ENCODE data around the gene TSFM.

DNA sequence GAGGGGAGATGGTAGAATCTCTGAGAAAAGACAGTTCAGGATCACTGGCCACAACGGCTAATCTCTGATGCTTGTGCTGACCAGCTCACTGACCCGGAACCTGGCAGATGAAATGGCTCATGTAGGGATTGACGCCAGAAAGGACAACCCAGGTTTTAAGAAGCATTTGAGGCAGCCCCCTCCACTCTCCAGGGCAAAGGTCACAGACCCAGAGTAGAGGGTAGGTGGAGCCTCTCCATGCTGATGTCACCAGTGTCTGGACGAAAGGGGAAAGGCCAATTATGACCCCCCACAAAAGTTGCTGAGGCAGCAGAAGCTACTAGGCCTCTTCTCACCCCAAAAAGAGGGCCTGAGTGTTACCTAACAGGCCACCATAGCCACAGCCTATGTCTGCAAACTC lies 11.9 kb upstream of the TSFM start:
- TF ChIP-seq, protein P1, sequence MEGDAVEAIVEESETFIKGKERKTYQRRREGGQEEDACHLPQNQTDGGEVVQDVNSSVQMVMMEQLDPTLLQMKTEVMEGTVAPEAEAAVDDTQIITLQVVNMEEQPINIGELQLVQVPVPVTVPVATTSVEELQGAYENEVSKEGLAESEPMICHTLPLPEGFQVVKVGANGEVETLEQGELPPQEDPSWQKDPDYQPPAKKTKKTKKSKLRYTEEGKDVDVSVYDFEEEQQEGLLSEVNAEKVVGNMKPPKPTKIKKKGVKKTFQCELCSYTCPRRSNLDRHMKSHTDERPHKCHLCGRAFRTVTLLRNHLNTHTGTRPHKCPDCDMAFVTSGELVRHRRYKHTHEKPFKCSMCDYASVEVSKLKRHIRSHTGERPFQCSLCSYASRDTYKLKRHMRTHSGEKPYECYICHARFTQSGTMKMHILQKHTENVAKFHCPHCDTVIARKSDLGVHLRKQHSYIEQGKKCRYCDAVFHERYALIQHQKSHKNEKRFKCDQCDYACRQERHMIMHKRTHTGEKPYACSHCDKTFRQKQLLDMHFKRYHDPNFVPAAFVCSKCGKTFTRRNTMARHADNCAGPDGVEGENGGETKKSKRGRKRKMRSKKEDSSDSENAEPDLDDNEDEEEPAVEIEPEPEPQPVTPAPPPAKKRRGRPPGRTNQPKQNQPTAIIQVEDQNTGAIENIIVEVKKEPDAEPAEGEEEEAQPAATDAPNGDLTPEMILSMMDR (IDR thresholded peaks at IDR 0.05 in 2 of 3, conservative IDR thresholded peaks at IDR 0.05 in 1 of 3; ENCODE audit: borderline replicate concordance in 1 of 3, insufficient read depth in 1 of 3, low read depth in 2 of 3, low read length in 2 of 3) = no peak
- TF ChIP-seq POLR2A (IDR thresholded peaks at IDR 0.05; ENCODE audit: borderline replicate concordance, extremely low read depth, insufficient read depth, insufficient read length) (no peak), SRF (IDR thresholded peaks at IDR 0.05; ENCODE audit: low read depth) (no peak), EZH2 (IDR thresholded peaks at IDR 0.05) (no peak), YY1 (IDR thresholded peaks at IDR 0.05; ENCODE audit: extremely low read depth, insufficient replicate concordance, low read depth, low read length) (no peak), POLR2AphosphoS5 (IDR thresholded peaks at IDR 0.05; ENCODE audit: low read depth, low read length) (no peak), CEBPB (IDR thresholded peaks at IDR 0.05; ENCODE audit: low read depth) (no peak), EZH2phosphoT487 (IDR thresholded peaks at IDR 0.05; ENCODE audit: borderline replicate concordance) (no peak)
- TF ChIP-seq, protein P2, sequence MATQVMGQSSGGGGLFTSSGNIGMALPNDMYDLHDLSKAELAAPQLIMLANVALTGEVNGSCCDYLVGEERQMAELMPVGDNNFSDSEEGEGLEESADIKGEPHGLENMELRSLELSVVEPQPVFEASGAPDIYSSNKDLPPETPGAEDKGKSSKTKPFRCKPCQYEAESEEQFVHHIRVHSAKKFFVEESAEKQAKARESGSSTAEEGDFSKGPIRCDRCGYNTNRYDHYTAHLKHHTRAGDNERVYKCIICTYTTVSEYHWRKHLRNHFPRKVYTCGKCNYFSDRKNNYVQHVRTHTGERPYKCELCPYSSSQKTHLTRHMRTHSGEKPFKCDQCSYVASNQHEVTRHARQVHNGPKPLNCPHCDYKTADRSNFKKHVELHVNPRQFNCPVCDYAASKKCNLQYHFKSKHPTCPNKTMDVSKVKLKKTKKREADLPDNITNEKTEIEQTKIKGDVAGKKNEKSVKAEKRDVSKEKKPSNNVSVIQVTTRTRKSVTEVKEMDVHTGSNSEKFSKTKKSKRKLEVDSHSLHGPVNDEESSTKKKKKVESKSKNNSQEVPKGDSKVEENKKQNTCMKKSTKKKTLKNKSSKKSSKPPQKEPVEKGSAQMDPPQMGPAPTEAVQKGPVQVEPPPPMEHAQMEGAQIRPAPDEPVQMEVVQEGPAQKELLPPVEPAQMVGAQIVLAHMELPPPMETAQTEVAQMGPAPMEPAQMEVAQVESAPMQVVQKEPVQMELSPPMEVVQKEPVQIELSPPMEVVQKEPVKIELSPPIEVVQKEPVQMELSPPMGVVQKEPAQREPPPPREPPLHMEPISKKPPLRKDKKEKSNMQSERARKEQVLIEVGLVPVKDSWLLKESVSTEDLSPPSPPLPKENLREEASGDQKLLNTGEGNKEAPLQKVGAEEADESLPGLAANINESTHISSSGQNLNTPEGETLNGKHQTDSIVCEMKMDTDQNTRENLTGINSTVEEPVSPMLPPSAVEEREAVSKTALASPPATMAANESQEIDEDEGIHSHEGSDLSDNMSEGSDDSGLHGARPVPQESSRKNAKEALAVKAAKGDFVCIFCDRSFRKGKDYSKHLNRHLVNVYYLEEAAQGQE (IDR thresholded peaks at IDR 0.05; ENCODE audit: low read depth) = no peak
- TF ChIP-seq, protein P3, sequence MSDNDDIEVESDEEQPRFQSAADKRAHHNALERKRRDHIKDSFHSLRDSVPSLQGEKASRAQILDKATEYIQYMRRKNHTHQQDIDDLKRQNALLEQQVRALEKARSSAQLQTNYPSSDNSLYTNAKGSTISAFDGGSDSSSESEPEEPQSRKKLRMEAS (IDR thresholded peaks at IDR 0.05) = no peak
